Fibroblast of upper back skin (primary cell): Measurements from ENCODE around the gene GNG11.
A peak's percentile ranks its signal among the peaks of the same experiment; 100 is the strongest.
"Not testable (repeated sequence)": the region's sequence is repeated elsewhere in the genome, so short reads cannot be mapped to it uniquely, and the experiment has no call there.

Experiments
- DNase-seq: peaks from one replicate; pipeline ENCODE4 v3.0.0-alpha.2; 2013

The GNG11 gene

GRCh38 chr7:93921607-93922566 lies at the start of gene GNG11:
GNG11 (plus strand) TSS chr7:93921735; CDS start chr7:93922138, 403 bp downstream.
- DNase-seq, result peak; percentile 65

- no peak for DNase-seq
Measured at GRCh38 chr7:93873998-93874574, 47.4 kb upstream of the GNG11 start.

- no peak for DNase-seq
Measured at GRCh38 chr7:93877742-93878141, 43.8 kb upstream of the GNG11 start.

GRCh38 chr7:93879356-93879755 lies 42.2 kb upstream of the GNG11 start:
- no peak for DNase-seq

- peak; percentile 56 for DNase-seq
Measured at GRCh38 chr7:93882468-93882867, 39.1 kb upstream of the GNG11 start.

GRCh38 chr7:93883078-93883916 lies 38.2 kb upstream of the GNG11 start:
- DNase-seq, result no peak

- DNase-seq, result no peak
Measured at GRCh38 chr7:93883917-93884345, 37.6 kb upstream of the GNG11 start.

GRCh38 chr7:93884541-93884940 lies 37.0 kb upstream of the GNG11 start:
- DNase-seq, result no peak

- DNase-seq, result peak; percentile 59
Measured at GRCh38 chr7:93889261-93889660, 32.3 kb upstream of the GNG11 start.

GRCh38 chr7:93890041-93890463 lies 31.5 kb upstream of the GNG11 start:
- peak; percentile 36 for DNase-seq

GRCh38 chr7:93890464-93891068 lies 31.0 kb upstream of the GNG11 start, which contains the start of gene TFPI2:
TFPI2 (minus strand) TSS chr7:93890753; CDS start chr7:93890678, 75 bp downstream.
- peak; percentile 44 for DNase-seq

GRCh38 chr7:93894426-93894825 lies 27.1 kb upstream of the GNG11 start:
- DNase-seq, result no peak

GRCh38 chr7:93894966-93895640 lies 26.4 kb upstream of the GNG11 start:
- no peak for DNase-seq

GRCh38 chr7:93895859-93896600 lies 25.5 kb upstream of the GNG11 start:
- DNase-seq, result no peak

- no peak for DNase-seq
Measured at GRCh38 chr7:93897680-93898079, 23.9 kb upstream of the GNG11 start.

GRCh38 chr7:93902777-93903423 lies 18.6 kb upstream of the GNG11 start:
- peak; percentile 73 for DNase-seq

- DNase-seq, result no peak
Measured at GRCh38 chr7:93906267-93906666, 15.3 kb upstream of the GNG11 start, which contains the start of gene GNGT1. GNGT1 (plus strand) TSS chr7:93906567; CDS start chr7:93906747, 180 bp downstream.

GRCh38 chr7:93910076-93910994 lies 11.2 kb upstream of the GNG11 start:
- peak; percentile 86 for DNase-seq

- DNase-seq, result not testable (repeated sequence)
Measured at GRCh38 chr7:93911242-93911641, 10.3 kb upstream of the GNG11 start.
